Stimulated activated CD4-positive, alpha-beta T cell treated with anti-CD3 and anti-CD28 coated beads, Interleukin-2, amount 100 ng/mL, for 4 hours (primary cell): ENCODE measurements around the gene MLNR.
A peak's percentile ranks its signal among the peaks of the same experiment; 100 is the strongest.

Experiments used
- DNase-seq: peaks from one replicate; pipeline ENCODE4 v3.0.0-alpha.2; 2020; ENCODE audit warnings: low read depth

The MLNR gene

GRCh38 chr13:49220036-49220855 lies at the start of gene MLNR:
Gene MLNR (plus strand): TSS chr13:49220338. CDS start chr13:49220338, 0 bp downstream.
- DNase-seq: peak; percentile 9

GRCh38 chr13:49171359-49171758 lies 48.8 kb upstream of the MLNR start:
- no peak for DNase-seq

- no peak for DNase-seq
Measured at GRCh38 chr13:49183672-49184325, 36.3 kb upstream of the MLNR start.

- DNase-seq: no peak
Measured at GRCh38 chr13:49184621-49185020, 35.5 kb upstream of the MLNR start.

- no peak for DNase-seq
Measured at GRCh38 chr13:49185264-49185663, 34.9 kb upstream of the MLNR start.

- no peak for DNase-seq
Measured at GRCh38 chr13:49190901-49191300, 29.2 kb upstream of the MLNR start.

GRCh38 chr13:49206641-49207040 lies 13.5 kb upstream of the MLNR start:
- DNase-seq: no peak

- no peak for DNase-seq
Measured at GRCh38 chr13:49208619-49209018, 11.5 kb upstream of the MLNR start.

GRCh38 chr13:49210114-49210513 lies 10.0 kb upstream of the MLNR start:
- no peak for DNase-seq

GRCh38 chr13:49210669-49211068 lies 9.5 kb upstream of the MLNR start:
- DNase-seq: no peak

GRCh38 chr13:49213539-49213938 lies 6.6 kb upstream of the MLNR start:
- no peak for DNase-seq

- DNase-seq: no peak
Measured at GRCh38 chr13:49213997-49214916, 5.9 kb upstream of the MLNR start.

- peak; percentile 30 for DNase-seq
Measured at GRCh38 chr13:49214917-49215376, 5.2 kb upstream of the MLNR start.

GRCh38 chr13:49216334-49216733 lies 3.8 kb upstream of the MLNR start:
- DNase-seq: no peak

- no peak for DNase-seq
Measured at GRCh38 chr13:49217962-49218492, 2.1 kb upstream of the MLNR start.

- DNase-seq: no peak
Measured at GRCh38 chr13:49218493-49219051, 1.6 kb upstream of the MLNR start.

GRCh38 chr13:49219647-49220035 lies 497 bp upstream of the MLNR start:
- DNase-seq: no peak

- no peak for DNase-seq
Measured at GRCh38 chr13:49220856-49221589, 885 bp downstream of the MLNR start.

GRCh38 chr13:49221590-49221965 lies 1.4 kb downstream of the MLNR start:
- no peak for DNase-seq

GRCh38 chr13:49225223-49226042 lies 5.3 kb downstream of the MLNR start:
- DNase-seq: no peak
